ENCODE results near the gene LAMTOR5. TPM values are rescaled to one million over a fixed set of nuclear protein-coding genes. Genes with fewer than 3 reads are reported as not detected.
"Not testable (repeated sequence)": the region's sequence is repeated elsewhere in the genome, so short reads cannot be mapped to it uniquely, and the experiment has no call there.

The LAMTOR5 gene
- total RNA-seq, 1 donor from 2014 or later = 113 TPM

- no peak for DNase-seq (ENCODE audit: extremely low read depth, low read depth, low spot score)
Measured at GRCh38 chr1:110430366-110430765, 22.9 kb upstream of the LAMTOR5 start.

GRCh38 chr1:110428946-110429345 is 21.5 kb upstream of the LAMTOR5 start:
- no peak for DNase-seq (ENCODE audit: extremely low read depth, low read depth, low spot score)

GRCh38 chr1:110426854-110427253 is 19.4 kb upstream of the LAMTOR5 start:
- no peak for DNase-seq (ENCODE audit: extremely low read depth, low read depth, low spot score)

GRCh38 chr1:110425612-110426152 is 18.2 kb upstream of the LAMTOR5 start:
- no peak for DNase-seq (ENCODE audit: extremely low read depth, low read depth, low spot score)

GRCh38 chr1:110424699-110425611 is 17.5 kb upstream of the LAMTOR5 start:
- no peak for DNase-seq (ENCODE audit: extremely low read depth, low read depth, low spot score)

- no peak for DNase-seq (ENCODE audit: extremely low read depth, low read depth, low spot score)
Measured at GRCh38 chr1:110420874-110421793, 13.6 kb upstream of the LAMTOR5 start.

GRCh38 chr1:110420023-110420662 is 12.6 kb upstream of the LAMTOR5 start:
- no peak for DNase-seq (ENCODE audit: extremely low read depth, low read depth, low spot score)

- DNase-seq (ENCODE audit: extremely low read depth, low read depth, low spot score) = no peak
Measured at GRCh38 chr1:110418729-110419128, 11.2 kb upstream of the LAMTOR5 start.

GRCh38 chr1:110413045-110413444 is 5.6 kb upstream of the LAMTOR5 start:
- not testable (repeated sequence) for DNase-seq (ENCODE audit: extremely low read depth, low read depth, low spot score)

- peak; percentile 39 for DNase-seq (ENCODE audit: extremely low read depth, low read depth, low spot score)
Measured at GRCh38 chr1:110412576-110412975, 5.1 kb upstream of the LAMTOR5 start.

GRCh38 chr1:110411173-110411735 is 3.8 kb upstream of the LAMTOR5 start:
- no peak for DNase-seq (ENCODE audit: extremely low read depth, low read depth, low spot score)

- DNase-seq (ENCODE audit: extremely low read depth, low read depth, low spot score) = no peak
Measured at GRCh38 chr1:110409316-110409715, 1.8 kb upstream of the LAMTOR5 start.

- DNase-seq (ENCODE audit: extremely low read depth, low read depth, low spot score) = no peak
Measured at GRCh38 chr1:110408488-110408887, 994 bp upstream of the LAMTOR5 start.

- not testable (repeated sequence) for DNase-seq (ENCODE audit: extremely low read depth, low read depth, low spot score)
Measured at GRCh38 chr1:110406407-110406806, 1.1 kb downstream of the LAMTOR5 start.

GRCh38 chr1:110404401-110404800 is 3.1 kb downstream of the LAMTOR5 start:
- no peak for DNase-seq (ENCODE audit: extremely low read depth, low read depth, low spot score)

- no peak for DNase-seq (ENCODE audit: extremely low read depth, low read depth, low spot score)
Measured at GRCh38 chr1:110403805-110404204, 3.7 kb downstream of the LAMTOR5 start.

GRCh38 chr1:110396259-110396958 is 11.1 kb downstream of the LAMTOR5 start:
- not testable (repeated sequence) for DNase-seq (ENCODE audit: extremely low read depth, low read depth, low spot score)

- no peak for DNase-seq (ENCODE audit: extremely low read depth, low read depth, low spot score)
Measured at GRCh38 chr1:110394493-110394820, 13.0 kb downstream of the LAMTOR5 start.

- DNase-seq (ENCODE audit: extremely low read depth, low read depth, low spot score) = no peak
Measured at GRCh38 chr1:110393691-110394492, 13.6 kb downstream of the LAMTOR5 start.

Measured in glomerular endothelial cell (primary cell).